NCI-H1436 treated with DMSO at 0.1 percent for 48 hours (cell line): Measurements from ENCODE around the gene PEX19.

ENCODE experiments used
- DNase-seq: peaks from one replicate; lab custom pipeline; 2025; lab: John Stamatoyannopoulos, UW

PEX19 gene

GRCh38 chr1:160277330-160277729, 7.6 kb downstream of the PEX19 start:
- no peak for DNase-seq

- DNase-seq, result no peak
Observed at GRCh38 chr1:160271025-160271424, 13.9 kb downstream of the PEX19 start.

DNA sequence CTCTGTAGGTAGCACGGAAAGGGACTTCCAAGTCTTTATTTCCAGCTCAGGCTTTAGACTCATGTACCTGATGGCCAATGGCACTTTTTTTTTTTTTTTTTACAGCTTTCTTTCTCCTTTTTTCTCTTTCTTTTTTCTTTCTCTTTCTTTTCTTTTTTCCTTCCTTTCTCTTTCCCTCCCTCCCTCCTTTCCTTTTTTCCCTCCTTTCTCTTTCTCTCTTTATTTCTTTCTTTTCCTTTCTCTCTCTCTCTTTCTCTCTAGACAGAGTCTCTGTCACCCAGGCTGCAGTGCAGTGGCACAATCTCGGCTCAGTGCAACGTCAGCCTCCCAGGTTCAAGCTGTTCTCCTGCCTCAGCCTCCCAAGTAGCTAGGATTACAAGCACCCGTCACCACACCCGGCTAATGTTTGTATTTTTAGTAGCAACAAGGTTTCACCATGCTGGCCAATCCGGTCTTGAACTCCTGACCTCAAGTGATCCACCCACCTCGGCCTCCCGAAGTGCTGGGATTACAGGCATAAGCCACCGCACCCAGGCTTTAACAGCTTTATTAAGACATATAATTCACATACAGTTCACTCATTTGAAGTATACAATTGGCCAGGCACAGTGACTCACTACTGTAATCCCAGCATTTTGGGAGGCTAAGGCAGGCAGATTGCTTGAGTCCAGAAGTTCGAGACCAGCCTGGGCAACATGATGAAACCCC, 17.5 kb downstream of the PEX19 start:
- no peak for DNase-seq

GRCh38 chr1:160264795-160265307, 20.1 kb downstream of the PEX19 start:
- no peak for DNase-seq

DNA sequence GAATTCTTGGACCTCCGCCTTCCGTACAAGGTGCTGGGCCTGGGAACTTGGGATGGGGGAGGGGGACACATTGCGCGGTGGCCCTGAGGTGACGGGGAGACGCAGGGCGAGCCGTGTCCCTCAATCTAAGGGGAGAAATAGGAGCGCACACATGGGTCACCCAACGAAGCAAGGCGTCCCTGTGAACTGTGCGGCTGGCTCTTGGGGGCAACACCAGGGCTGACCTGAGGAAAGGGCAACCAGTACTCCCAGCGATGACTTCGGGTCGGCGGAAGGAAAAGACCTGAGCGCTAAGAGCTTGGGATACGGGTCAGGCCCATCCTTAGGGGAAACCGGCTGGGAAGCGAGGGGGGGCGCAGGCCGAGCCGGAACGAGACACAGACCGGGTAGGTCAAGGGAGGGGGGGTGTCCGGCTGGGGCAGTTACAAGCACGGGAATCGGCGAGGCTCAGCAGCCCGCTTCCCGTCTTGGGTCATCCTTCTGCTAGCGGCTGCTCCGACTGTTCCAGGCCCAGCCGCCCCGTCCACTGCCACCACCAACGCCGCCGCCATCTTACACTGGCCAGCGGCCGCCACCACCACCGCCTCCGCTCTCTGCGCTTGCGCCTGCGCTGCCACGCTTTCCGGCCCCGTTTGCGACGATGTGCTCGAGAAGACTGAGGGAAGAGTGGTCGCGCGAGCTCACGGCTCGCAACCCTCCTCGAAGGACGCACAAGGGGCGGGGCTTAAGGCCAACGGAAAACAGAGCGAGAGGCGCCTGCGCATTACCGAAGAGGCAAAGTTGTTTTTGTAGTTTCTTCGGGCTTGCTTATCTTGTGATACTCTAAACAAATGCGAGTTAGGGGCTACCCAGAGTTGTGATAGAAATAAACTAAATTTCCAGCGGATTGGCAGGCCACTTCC, 22.8 kb downstream of the PEX19 start, which contains the start of gene DCAF8:
TSS of gene DCAF8 (minus strand) at position 657 of the 902 bp plus-strand sequence. CDS start 18,541 bp downstream, outside the sequence.
- DNase-seq, result peak; percentile 81

GRCh38 chr1:160261556-160261892, 23.4 kb downstream of the PEX19 start:
- DNase-seq, result no peak

DNA sequence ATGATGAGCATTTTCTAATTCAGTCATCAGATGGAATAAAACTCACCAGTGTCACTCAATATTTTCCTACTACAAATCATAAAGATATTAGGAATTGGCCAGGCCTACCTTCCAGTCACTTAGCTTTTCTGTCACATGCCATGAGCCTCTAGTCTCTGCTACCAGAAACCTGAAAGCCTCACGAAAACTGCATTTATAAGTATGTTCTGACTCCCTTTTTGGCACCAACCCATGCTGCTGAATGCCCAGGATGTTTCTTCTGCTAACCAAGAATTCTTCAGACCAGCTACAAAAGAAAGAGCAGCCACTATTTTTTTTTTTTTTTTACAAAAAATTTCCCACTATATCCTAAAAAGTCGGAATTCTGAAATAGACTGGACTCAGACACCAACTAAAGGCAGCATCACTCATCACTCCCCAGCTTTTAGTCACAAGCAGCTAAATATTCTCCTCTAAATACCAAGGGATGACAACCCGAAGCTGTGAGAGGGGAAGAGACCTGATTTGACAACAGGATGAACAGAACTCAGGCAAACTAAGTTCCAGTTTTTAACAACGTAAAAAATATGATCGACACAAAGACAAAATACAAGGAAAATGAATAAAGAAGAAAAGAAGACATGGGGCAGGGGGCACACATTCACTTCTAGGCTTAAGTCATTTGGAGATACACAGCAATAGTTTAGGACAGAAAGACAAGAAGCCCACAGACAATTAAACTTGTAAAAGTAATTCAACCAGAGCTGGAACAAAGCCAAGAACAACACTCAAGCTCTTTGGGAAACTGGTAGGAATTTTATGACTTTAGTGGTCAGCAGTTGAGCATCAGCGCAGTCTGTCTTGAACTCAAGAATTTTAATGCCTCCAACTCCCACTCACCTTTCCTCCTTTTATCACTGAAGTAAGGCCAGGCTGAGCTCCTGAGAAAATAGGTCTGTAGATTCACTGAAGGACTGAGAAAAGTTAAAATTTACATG, 24.2 kb downstream of the PEX19 start:
- no peak for DNase-seq

DNA sequence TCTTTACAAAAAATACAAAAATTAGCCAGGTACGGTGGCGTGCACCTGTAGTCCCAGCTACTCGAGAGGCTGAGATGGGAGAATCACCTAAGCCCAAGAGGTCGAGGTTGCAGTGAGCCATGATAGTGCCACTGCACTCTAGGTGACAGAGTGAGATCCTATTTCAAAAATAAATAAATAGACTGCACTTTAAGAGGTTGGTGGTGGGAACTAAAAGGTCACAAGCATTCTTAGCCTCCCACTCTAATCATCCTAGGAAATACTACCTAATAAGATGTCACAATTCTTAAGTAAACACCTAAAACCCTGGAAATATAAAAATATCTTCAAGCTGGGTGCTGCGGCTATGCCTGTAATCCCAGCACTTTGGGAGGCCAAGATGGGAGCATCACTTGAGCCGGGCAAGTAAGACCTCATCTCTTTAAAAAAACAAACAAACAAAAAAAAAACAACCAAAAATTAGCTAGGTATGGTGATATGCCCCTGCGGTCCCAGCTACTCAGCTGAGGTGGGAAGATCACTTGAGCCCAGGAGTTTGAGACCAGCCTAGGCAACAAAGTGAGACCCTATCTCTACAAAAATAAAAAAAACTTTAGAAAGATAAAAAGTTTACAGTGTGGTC, 26.6 kb downstream of the PEX19 start:
- no peak for DNase-seq

DNA sequence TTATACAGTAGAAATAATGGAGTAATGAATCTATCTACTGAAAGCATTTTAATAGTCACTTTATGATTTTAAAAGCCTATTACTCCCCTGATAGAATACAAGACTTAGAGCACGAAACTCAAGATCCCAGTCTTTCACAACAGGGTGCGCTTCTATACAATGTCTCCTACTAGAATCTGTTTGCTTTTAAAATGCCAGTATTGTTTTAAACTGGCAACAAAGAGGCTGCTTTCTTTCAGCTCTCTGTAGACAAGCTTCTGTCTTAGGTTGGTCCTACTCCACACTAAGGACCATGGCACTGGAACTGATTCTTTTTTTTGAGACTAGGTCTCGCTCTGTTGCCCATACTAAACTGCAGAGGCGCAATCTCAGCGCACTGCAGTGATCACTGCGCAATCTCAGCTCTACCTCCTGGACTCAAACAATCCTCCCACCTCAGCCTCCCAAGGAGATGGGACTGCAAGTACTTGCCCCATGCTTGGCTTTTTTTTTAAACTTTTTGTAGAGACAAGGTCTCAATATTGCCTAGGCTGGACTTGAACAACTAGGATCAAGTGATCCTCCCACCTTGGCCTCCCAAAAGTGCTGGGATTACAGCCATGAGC, 27.4 kb downstream of the PEX19 start:
- no peak for DNase-seq

- DNase-seq, result no peak
Observed at GRCh38 chr1:160256396-160257046, 28.4 kb downstream of the PEX19 start.

DNA sequence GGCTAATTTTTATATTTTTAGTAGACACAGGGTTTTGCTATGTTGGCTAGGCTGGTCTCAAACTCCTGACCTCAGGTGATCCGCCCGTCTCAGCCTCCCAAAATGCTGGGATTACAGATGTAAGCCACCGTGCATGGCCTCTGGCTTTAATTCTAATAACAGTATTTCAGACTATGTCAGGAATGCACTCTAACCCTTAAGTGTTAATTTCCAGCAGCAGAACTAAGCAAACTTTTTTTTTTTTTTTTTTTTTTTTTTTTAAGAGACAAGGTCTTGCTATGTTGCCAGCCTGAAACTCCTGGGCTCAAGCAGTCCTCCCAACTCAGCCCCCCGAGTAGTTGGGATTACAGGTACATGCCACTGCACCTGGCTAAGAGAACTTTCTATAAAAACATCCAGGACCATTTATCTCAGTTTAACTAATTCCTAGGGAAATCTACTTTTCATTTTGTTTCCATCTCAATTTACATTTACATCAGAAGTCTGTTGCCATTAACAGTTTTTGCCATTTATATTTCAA, 29.1 kb downstream of the PEX19 start:
- DNase-seq, result no peak

DNA sequence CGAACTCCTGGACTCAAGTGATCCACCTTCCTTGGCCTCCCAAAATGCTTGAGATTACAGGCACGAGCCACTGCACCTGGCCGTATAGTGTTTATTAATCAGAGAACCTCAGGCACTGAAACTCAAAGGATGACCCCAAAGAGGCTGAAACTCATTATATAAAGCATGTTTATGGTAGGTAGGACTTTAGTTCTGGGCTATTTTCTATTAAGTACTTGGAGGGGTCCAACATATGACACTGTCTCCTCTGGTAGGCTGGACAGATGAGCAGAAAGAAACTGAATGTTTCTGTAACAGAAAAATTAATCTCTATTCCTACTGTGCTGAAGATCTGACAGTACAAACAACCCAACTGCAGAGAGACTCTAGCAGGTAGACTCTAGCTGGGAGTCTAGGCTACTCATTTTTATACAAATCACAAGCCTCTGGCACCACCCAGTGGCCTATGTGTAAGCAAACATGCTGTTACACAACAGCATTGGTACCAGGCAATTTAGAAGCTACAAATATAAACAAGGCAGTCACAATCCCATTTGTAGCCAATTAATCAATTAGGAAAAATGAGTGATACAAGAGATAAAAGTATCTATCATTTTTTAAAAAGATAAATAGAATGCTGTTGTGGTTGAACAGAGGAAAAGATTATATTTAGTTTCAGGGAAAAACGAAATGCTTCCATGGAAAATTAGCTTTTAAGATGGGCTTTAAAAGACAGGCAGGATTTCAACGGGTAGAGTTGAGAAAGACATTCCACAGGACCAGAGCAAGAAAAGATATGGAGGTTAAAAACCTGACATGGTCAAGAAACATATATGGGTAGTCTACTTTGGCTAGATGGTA, 33.0 kb downstream of the PEX19 start:
- DNase-seq, result no peak

GRCh38 chr1:160251011-160251410, 33.9 kb downstream of the PEX19 start:
- DNase-seq, result no peak

- no peak for DNase-seq
Observed at GRCh38 chr1:160247053-160247452, 37.9 kb downstream of the PEX19 start.

DNA sequence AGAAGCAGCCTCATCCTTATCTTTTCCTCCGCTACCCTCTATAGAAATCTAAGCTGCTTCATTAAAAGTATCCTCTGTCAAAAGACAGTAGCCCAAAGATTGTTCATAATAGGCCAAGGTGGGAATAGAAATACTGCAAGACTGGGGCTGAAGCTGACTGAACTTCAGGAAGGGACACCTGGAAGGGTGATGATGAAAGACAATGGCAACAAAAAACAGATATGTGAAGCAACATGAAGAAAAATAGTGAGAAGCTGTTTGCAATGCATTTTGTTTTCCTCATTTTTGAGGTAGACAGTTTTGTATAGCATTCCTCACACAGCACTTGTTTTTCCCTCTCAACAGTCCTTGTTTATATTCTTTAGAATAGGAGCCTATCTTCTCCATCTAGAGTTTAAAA, 39.5 kb downstream of the PEX19 start:
- no peak for DNase-seq

DNA sequence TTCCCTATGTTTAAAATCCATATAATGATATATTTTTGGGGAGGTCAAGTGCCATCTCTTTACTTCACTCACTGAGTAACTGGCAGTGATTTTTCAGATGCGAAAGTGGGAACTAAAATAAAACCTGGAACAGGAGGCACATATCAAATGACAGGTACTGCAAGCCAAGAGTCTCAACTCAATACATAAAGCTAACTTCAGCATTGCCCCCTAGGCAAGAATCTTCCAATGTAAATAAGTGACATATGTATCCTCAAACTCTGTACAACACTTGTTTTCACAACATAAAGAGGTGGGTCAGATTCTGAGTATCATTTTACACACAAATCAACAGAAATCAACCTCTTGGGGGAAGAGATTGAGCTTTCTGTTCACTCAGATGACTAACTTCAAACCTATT, 40.7 kb downstream of the PEX19 start:
- no peak for DNase-seq

- DNase-seq, result no peak
Observed at GRCh38 chr1:160243767-160244166, 41.2 kb downstream of the PEX19 start.

DNA sequence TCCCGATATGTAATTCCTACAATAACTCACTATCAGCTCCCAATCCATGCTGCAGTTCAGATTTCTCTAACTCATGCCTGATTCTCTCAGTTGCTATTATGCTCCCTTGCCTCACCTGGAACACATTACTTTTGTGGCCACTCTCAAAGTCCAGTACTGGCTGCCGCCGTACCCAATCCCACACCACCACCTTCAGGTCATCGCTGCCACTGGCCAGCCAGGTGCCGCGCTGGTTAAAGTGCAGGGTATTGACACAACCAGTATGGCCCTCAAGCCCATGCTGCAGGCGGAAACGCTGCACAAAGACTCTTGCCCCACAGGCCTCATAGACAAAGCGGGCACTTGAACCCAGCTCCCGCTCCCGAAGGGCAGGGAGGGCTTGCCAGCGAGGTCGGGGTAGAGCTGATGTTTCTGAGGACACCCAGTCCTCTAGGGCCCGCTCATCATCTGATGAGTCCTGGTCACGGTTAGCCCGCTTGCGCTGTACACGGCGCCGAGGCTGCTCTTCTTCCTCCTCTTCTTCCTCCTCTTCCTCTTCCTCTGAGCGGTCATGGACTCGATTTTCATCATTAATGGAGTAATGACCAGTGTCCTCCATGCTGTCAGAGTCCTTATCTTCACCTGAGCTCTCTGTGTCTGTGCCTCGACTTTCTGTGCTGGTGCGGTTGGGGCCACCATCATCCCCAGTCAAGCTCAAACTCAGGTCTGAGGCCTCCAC, 45.2 kb downstream of the PEX19 start:
- no peak for DNase-seq

DNA sequence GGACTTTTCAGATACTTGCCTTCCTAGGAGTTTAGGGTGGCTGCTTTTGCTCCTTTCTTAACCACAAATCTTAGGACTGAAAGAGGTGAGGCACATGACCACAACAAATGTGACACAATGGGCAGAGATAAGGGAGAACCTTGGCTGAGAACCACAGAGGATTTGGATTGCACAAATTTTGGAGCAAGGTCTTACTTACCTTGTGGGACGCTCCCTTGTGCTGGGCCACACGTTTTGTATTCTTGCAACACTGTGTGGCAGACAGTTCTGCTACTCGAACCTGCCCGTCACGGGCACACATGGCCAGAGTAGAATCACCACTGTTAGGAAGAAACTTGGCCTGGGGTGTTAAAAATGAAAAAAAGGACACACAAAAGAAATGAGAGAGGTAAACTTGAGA, 46.5 kb downstream of the PEX19 start:
- no peak for DNase-seq
